Glutamatergic neuron (in vitro differentiated cells): ENCODE data around the gene COL6A6. TPM values are rescaled to one million over a fixed set of nuclear protein-coding genes. Genes with fewer than 3 reads are reported as not detected.

Experiments used
- DNase-seq: peaks from one replicate; pipeline ENCODE4 v3.0.0; 2022
- H3K27ac Mint-ChIP-seq: one replicate; pipeline ENCODE4 v1.8.0; 2020; ENCODE audit warnings: mild to moderate bottlenecking, mixed read lengths, inconsistent platforms; ENCODE audit not compliant: unreplicated experiment
- H3K27me3 Mint-ChIP-seq: one replicate; pipeline ENCODE4 v1.8.0; 2020; ENCODE audit warnings: mild to moderate bottlenecking, moderate library complexity, mixed read lengths, inconsistent platforms; ENCODE audit not compliant: unreplicated experiment
- H3K36me3 Mint-ChIP-seq: one replicate; pipeline ENCODE4 v1.8.0; 2020; ENCODE audit warnings: mild to moderate bottlenecking, mixed read lengths, inconsistent platforms; ENCODE audit not compliant: unreplicated experiment
- H3K4me1 Mint-ChIP-seq: one replicate; pipeline ENCODE4 v1.8.0; 2020; ENCODE audit warnings: mild to moderate bottlenecking, low read depth, mixed read lengths, inconsistent platforms; ENCODE audit not compliant: unreplicated experiment
- H3K4me3 Mint-ChIP-seq: one replicate; pipeline ENCODE4 v1.8.0; 2020; ENCODE audit warnings: mild to moderate bottlenecking, mixed read lengths, inconsistent platforms; ENCODE audit not compliant: unreplicated experiment
- H3K9me3 Mint-ChIP-seq: one replicate; pipeline ENCODE4 v1.8.0; 2020; ENCODE audit warnings: mild to moderate bottlenecking, moderate library complexity, mixed read lengths, inconsistent platforms; ENCODE audit not compliant: unreplicated experiment
- CTCF ChIP-seq: fragments of 200-600 bp; sonication (generic); IDR thresholded peaks from one replicate; pipeline ENCODE4 v1.5.0; 2021; ENCODE audit not compliant: partially characterized antibody, unreplicated experiment
- total RNA-seq: library from RNA; stranded (reverse); fragmentation: NEBNext Ultra II Directional; extraction: Animal tissue kit (Norgen Biotek cat#: 25700); gene quantifications from one replicate; pipeline ENCODE4 v1.2.1, GENCODE V29; 2021; ENCODE audit not compliant: unreplicated experiment

Gene COL6A6
- total RNA-seq, 1 donor from 2014 or later, result 0.25 TPM

- Mint-ChIP-seq H3K9me3 (peaks cover 6% of the 10 kb centered on the region), H3K4me1 (peaks cover 12% of the 10 kb centered on the region), H3K36me3 (no peaks in the 10 kb centered on the region), H3K4me3 (no peak overlapping the region), H3K27ac (no peak overlapping the region), H3K27me3 (peaks cover 2% of the 10 kb centered on the region)
- DNase-seq, result no peak
- TF ChIP-seq CTCF, result no peak
Observed at GRCh38 chr3:130528120-130528519, 11.1 kb downstream of the COL6A6 start.

DNA sequence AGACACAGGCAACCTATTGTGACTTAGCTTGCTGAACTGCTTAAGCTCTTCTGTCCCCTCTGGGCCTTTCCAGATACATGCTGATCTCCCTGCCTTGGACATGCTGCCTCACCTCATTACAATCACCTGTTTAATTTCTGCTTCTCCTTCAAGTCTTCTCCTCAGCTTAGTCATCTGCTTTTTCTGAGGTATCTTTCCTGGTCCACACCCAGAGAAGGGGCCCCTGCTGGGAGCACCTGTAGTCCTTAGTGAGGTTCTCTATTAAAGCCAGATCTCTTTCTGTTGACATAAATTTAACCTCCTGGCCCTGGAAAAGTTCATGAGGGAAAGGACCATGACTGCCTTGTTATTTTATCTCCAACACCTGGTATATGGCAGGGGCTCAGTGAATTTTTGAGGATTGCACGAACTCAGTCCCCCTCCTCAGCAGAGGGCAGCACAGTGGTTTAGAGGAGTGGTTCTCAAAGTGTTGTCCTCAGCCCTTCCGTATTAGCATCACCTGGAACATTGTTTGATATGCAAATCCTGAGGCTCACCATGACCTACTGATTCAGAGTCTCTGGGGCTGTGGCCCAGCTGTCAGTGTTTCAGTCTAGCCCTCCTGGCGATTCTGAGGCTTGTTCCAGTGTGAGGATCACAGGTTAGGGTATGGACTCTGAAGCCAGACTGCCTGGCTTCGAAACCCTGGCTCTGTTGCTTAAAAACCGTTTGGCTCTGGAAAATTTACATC, 12.7 kb downstream of the COL6A6 start:
- Mint-ChIP-seq H3K27me3 (peaks cover 2% of the 10 kb centered on the region), H3K36me3 (no peaks in the 10 kb centered on the region), H3K9me3 (peaks cover 6% of the 10 kb centered on the region), H3K4me1 (peaks cover 8% of the 10 kb centered on the region), H3K4me3 (no peak overlapping the region), H3K27ac (no peak overlapping the region)
- TF ChIP-seq CTCF, result no peak
- no peak for DNase-seq

GRCh38 chr3:130533247-130533646, 16.3 kb downstream of the COL6A6 start:
- Mint-ChIP-seq H3K4me3 (no peak overlapping the region), H3K27me3 (peaks cover 2% of the 10 kb centered on the region), H3K36me3 (no peaks in the 10 kb centered on the region), H3K4me1 (peaks cover 8% of the 10 kb centered on the region), H3K9me3 (peaks cover 6% of the 10 kb centered on the region), H3K27ac (no peak overlapping the region)
- DNase-seq, result no peak
- TF ChIP-seq CTCF, result no peak

GRCh38 chr3:130537673-130538304, 20.8 kb downstream of the COL6A6 start:
- H3K4me1 Mint-ChIP-seq, result no peaks in the 10 kb centered on the region
- no peak overlapping the region for H3K27ac Mint-ChIP-seq
- DNase-seq, result no peak

More at GRCh38 chr3:130537673-130538304, 20.8 kb downstream of the COL6A6 start:
- no peaks in the 10 kb centered on the region for H3K27me3 Mint-ChIP-seq
- H3K4me3 Mint-ChIP-seq, result no peak overlapping the region
- TF ChIP-seq CTCF, result no peak
- no peaks in the 10 kb centered on the region for H3K9me3 Mint-ChIP-seq
- no peaks in the 10 kb centered on the region for H3K36me3 Mint-ChIP-seq
